ENCODE results near the gene TNFAIP8L3.

TNFAIP8L3 gene

GRCh38 chr15:51089041-51089440 is 5.7 kb downstream of the TNFAIP8L3 start:
- no peak for DNase-seq

DNA sequence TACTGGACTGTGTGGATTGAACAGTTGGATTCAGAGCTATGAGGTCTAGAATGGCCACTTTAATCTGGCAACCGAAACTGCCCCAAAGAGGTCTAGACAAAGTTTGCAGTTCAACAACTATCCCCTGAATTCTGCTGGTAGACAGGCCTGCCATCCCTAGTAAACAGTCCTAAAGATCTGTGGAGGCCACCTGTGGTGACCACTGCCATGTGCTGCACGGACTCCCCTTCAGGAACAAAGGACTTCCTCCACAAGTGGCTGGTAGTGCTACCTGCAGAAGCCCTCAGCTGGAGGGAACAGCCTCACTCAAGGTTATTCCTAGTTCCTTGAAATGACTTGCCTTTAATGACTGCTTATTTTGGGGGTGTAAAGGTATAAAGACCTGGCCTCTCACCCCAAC is 6.1 kb downstream of the TNFAIP8L3 start:
- no peak for DNase-seq

- DNase-seq = no peak
Observed at GRCh38 chr15:51087513-51087912, 7.2 kb downstream of the TNFAIP8L3 start.

GRCh38 chr15:51086409-51086808 is 8.3 kb downstream of the TNFAIP8L3 start:
- no peak for DNase-seq

GRCh38 chr15:51085764-51086163 is 8.9 kb downstream of the TNFAIP8L3 start:
- no peak for DNase-seq

GRCh38 chr15:51083641-51084166 is 11.0 kb downstream of the TNFAIP8L3 start:
- no peak for DNase-seq

- DNase-seq = no peak
Observed at GRCh38 chr15:51082246-51082645, 12.5 kb downstream of the TNFAIP8L3 start.

GRCh38 chr15:51080286-51080685 is 14.4 kb downstream of the TNFAIP8L3 start:
- DNase-seq = no peak

DNA sequence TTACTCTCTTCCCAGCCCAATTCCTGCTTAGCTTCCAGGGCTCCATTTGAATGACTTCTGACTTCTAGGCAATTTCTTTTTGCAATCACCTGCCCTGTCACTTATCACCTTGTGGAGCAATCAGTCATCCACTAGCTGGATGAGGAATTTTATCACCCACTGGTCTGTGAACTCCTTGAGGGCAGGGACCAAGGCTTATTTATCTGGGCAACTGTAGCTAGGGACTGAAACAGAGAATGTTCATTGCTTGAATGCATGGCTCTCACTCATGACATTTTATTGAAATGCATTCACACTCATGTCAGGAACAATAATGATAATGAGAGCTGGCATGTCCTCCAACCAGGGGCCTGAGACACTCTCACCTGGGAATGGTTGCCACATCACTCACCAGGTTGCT is 15.5 kb downstream of the TNFAIP8L3 start:
- no peak for DNase-seq

DNA sequence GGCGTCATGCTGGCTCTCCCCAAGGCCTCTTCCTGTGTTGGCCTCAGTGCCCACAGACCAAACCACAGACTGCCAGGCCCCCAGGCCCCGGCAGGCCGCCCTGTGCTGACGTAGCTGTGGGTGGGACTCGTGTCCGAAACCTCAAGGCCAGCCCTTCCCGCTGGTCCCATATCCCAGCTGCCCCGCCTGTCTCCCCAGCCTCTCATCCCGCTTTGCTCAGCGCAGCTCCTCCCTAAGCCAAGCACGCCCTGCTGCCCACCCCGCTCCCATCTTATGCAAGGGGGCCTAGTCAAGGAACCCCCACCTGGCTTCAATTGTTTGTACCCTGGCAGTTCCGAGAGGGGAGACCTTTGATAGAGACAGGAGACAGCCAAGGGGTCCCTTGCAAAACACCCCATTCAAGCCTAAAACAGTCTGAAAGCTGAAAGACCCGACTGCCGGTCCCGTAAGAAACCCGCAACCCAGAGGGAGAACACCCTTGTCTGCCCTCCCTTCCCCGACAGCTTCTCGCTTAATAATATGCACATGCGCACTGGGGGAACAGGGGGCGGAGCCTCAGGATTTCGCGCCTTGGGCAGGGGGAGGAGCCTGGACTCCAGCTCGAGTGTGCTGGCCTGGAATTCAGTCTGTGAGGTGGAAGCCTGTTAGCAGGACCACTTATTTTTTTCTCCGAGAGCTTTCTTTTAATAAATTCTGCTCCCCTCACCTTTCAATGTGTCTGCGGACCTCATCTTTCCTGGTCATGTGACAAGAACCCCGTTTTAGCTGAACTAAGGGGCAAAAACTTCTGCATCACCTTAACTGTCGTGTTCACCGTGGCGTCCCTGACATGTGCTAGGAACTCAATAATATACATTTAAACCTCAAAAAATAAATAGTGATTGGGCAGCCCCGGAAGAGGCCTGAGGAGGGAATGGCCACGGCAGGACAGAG is 17.2 kb downstream of the TNFAIP8L3 start:
- peak; percentile 84 for DNase-seq

DNA sequence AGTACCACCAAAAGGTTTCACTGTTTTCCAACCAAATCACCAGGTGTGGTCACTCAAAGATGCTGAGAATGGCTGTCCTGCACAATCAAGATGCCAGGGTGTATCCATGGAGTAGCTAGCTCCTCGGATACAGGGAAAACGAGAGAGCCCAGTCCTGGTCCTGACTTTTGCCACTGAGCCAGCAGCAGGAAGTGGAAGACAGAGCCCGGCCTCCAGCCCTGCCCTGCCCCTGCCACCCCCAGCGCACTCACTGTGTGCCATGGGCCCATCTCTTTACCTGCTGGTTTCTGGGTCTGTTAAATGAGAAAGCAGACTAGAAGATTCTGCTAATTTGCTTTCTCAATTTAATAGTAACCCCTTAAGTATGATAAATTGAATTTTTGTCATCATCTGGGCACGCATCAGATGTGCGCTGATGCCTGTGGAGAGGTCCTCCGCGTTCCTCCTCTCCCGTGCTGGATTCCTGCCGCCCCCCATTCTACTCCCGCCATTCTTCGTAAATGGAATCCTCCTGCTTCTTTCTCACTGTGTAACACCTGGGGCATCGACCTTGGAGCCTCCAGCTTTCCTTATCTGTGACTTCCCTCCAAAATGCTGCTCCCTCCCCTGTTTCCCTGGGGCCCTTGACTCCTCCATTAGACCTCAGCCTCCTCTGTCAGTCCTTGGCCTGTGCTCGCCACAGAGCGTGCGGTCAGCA is 18.0 kb downstream of the TNFAIP8L3 start:
- DNase-seq = no peak

GRCh38 chr15:51075826-51076523 is 18.7 kb downstream of the TNFAIP8L3 start:
- no peak for DNase-seq

DNA sequence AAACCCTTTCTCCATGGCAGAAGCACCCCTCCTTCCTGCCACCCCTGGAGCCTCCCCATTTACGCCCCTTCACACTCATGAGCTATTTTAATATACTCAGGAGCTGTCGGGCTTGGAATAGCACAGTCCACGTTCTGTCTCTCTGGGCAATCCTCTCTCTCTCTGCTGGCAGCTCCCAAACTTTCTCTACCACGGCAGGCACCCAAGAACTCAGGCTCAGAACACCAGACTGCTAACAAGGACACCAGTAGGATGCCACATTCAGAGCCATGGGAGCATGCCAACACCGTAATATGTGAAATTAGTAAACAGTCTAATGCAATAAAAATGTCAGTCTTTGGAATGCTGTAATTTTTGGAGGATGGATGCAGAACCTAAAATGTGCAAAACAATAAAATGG is 19.3 kb downstream of the TNFAIP8L3 start:
- no peak for DNase-seq

GRCh38 chr15:51074926-51075325 is 19.8 kb downstream of the TNFAIP8L3 start:
- no peak for DNase-seq

DNA sequence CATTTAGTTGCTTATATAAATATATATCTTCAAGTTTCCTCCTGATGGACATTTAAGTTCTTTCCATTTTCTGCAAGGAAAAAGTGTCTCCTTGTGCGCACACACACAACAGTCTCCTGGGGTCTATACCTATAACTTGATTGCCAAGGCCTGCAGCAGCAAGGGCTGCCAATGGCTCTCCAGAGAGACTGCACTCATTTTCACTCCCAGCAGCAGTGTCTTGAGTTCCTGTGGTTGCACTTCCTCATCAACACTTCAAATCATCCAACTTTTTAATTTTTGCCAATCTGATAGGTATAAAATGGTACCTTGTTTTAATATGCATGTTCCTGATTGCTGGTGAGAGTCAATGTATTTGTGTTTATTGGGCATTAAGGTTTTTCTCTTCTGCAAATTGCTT is 23.1 kb downstream of the TNFAIP8L3 start:
- no peak for DNase-seq

- DNase-seq = no peak
Observed at GRCh38 chr15:51069983-51070382, 24.7 kb downstream of the TNFAIP8L3 start.

- DNase-seq = no peak
Observed at GRCh38 chr15:51067510-51067909, 27.2 kb downstream of the TNFAIP8L3 start.

DNA sequence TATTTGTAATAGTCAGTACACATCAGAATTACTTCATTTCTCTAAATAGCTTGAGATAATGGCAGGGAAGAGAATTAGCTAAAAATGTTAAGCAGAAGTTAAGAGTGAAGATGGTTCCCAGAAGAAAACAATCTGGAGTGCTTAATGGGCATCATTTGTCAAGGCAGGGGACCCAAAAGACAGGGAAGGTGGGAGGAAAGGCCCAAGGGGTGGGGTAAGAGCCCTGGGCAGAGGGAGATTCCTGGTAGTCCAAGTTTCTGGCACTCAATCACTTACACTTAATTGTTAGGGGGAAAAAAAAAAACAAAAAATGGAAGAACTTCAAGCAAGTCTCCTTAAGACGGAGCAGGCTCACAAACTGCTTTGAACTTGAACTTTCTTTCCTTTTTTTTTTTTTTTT is 28.9 kb downstream of the TNFAIP8L3 start:
- no peak for DNase-seq

DNA sequence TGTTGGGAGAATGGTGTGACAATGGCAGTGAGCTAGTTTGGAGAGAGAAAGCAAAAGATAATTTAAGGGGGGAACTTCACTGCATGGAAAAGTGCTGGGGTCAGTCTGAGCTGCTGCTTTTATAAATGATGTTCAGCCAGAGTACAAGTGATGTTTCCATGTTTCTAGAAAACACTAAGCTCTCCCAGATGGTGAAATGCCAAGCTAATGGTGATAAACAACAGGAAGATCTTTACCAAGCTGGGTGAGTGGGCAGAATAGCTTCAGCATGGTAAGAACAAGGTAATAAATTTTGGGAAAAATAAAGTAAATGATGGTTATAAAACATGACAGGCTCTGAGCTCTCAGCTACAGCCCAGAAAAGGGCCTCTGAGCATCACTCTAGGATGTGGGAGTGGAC is 29.4 kb downstream of the TNFAIP8L3 start:
- no peak for DNase-seq

DNA sequence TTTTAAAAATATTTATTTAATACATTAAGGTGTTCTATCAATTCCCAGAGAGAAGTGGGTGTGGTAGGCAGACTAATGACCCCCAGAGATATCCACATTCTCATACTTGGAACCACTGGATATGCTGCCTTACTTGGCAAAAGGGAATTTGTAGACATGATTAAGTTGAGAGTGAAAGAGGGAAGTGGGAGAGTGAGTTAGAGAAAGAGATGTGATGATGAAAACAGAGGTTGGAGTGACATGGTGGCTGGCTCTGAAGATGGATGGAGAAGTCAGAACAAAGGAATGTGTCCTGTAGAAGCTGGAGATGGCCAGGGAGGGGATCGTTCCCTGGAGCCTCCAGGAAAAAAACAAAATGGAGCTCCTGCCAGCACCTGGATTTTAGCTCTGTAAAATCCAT is 32.0 kb downstream of the TNFAIP8L3 start:
- DNase-seq = no peak

DNA sequence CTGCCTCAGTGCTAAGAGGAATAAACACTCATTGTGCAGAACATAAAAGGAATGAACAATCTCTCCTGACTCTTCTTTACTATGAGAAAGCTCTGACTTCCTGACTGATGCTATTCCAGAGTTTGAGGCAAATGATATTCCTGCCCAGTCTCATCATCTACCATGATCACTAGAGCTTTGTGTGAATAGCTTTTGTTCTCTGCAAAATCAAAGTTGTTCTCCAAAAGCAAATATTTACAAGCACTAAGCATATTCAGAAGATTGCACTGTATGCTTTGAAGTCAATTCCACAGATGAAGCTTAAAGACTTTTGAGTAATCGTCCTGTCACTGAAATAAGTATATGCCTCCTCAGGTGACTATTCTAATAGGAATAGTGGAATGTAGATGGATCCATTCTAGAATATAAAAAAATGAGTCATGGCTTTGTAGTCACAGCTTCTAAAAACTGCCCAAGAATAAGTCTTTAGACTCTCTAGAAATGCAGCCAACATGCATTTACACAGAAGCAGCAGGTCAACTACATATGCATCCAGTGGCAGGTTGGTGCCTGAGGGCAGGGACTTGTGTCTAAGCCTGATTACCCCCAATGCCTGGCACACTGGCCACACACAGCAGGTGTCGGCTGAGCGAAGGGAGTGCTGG is 34.6 kb downstream of the TNFAIP8L3 start:
- no peak for DNase-seq

- DNase-seq = no peak
Observed at GRCh38 chr15:51054535-51054934, 40.2 kb downstream of the TNFAIP8L3 start.

DNA sequence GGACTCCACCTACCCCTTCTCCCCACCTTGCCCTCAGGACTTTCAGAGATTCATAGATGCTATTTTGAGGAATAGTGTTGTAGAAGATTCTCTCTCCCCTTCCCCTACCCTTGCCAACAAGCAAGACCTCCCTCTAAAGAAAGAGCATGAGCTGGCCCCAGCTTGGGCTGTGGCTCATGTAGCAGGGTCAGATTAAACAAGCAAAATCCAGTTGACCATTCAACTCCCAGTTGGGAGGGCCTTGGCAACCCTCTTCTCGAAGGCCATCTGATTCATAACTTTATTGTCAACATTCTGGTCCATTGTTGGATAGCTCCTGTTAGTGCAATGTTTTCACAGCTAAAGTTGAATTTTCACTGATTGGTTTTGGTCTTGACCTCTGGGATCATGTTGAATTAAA is 41.1 kb downstream of the TNFAIP8L3 start:
- no peak for DNase-seq

Data from stimulated activated CD4-positive, alpha-beta T cell treated with anti-CD3 and anti-CD28 coated beads, Interleukin-15, amount 100 ng/mL, for 24 hours (primary cell).